ENCODE results near the gene ADGRB3. TPM values are rescaled to one million over a fixed set of nuclear protein-coding genes. Genes with fewer than 3 reads are reported as not detected.

Gene ADGRB3
- total RNA-seq, 4 donors from 2014 or later = 3.9 to 9.8 (median 7.2) TPM

- Histone ChIP-seq H3K9me3 (no peaks in the 10 kb centered on the region), H3K27me3 (no peaks in the 10 kb centered on the region), H3K4me3 (no peak overlapping the region), H3K36me3 (no peaks in the 10 kb centered on the region), H3K4me1 (peaks cover 0 to 5% (median 0%) of the 10 kb centered on the region in 3 donors), H3K27ac (no peak overlapping the region)
- no peak for ATAC-seq
- TF ChIP-seq POLR2A (IDR thresholded peaks at IDR 0.05) = no peak
- no peak for TF ChIP-seq POLR2AphosphoS5 (IDR thresholded peaks at IDR 0.05)
- no peak for TF ChIP-seq CTCF (IDR thresholded peaks at IDR 0.05)
- TF ChIP-seq EP300 (IDR thresholded peaks at IDR 0.05) = no peak
- WGBS, 2 donors (ENCODE audit: low coverage in 1 of 2) = 44 to 81% methylated on average over 6 of the region's 6 CpGs
Measured at GRCh38 chr6:69339163-69339550, 704.1 kb downstream of the ADGRB3 start.

- 91 to 100% methylated on average over 1 of the region's 1 CpG for WGBS, 2 donors (ENCODE audit: low coverage in 1 of 2)
- TF ChIP-seq CTCF (IDR thresholded peaks at IDR 0.05) (no peak), POLR2A (IDR thresholded peaks at IDR 0.05) (no peak), EP300 (IDR thresholded peaks at IDR 0.05) (no peak), POLR2AphosphoS5 (IDR thresholded peaks at IDR 0.05) (no peak)
Measured at GRCh38 chr6:69340196-69340595, 705.1 kb downstream of the ADGRB3 start.

GRCh38 chr6:69343851-69344250 is 708.8 kb downstream of the ADGRB3 start:
- H3K36me3 ChIP-seq = no peaks in the 10 kb centered on the region
- H3K4me1 ChIP-seq = peaks cover 0 to 8% (median 0%) of the 10 kb centered on the region in 3 donors
- WGBS, 2 donors (ENCODE audit: low coverage in 1 of 2) = 29 to 40% methylated on average over 2 of the region's 2 CpGs
- ATAC-seq = no peak
- TF ChIP-seq CTCF (IDR thresholded peaks at IDR 0.05) (no peak), POLR2A (IDR thresholded peaks at IDR 0.05) (no peak), EP300 (IDR thresholded peaks at IDR 0.05) (no peak), POLR2AphosphoS5 (IDR thresholded peaks at IDR 0.05) (no peak)
- H3K27me3 ChIP-seq = no peaks in the 10 kb centered on the region
- no peak overlapping the region for H3K4me3 ChIP-seq
- H3K9me3 ChIP-seq = no peaks in the 10 kb centered on the region
- no peak overlapping the region for H3K27ac ChIP-seq

More at GRCh38 chr6:69340196-69340595, 705.1 kb downstream of the ADGRB3 start:
- ATAC-seq = no peak
- H3K27ac ChIP-seq = no peak overlapping the region
- peaks cover 0 to 8% (median 0%) of the 10 kb centered on the region in 3 donors for H3K4me1 ChIP-seq
- no peaks in the 10 kb centered on the region for H3K36me3 ChIP-seq
- no peaks in the 10 kb centered on the region for H3K9me3 ChIP-seq
- H3K4me3 ChIP-seq = no peak overlapping the region
- H3K27me3 ChIP-seq = no peaks in the 10 kb centered on the region

GRCh38 chr6:69349771-69350170 is 714.7 kb downstream of the ADGRB3 start:
- no peaks in the 10 kb centered on the region for H3K36me3 ChIP-seq
- no peaks in the 10 kb centered on the region for H3K9me3 ChIP-seq
- H3K27me3 ChIP-seq = no peaks in the 10 kb centered on the region
- no peak overlapping the region for H3K4me3 ChIP-seq
- H3K27ac ChIP-seq = no peak overlapping the region
- WGBS, 2 donors (ENCODE audit: low coverage in 1 of 2) = 64 to 70% methylated on average over 2 to 7 of the region's 7 CpGs
- ATAC-seq = no peak
- TF ChIP-seq EP300 (IDR thresholded peaks at IDR 0.05) (no peak), POLR2AphosphoS5 (IDR thresholded peaks at IDR 0.05) (no peak), POLR2A (IDR thresholded peaks at IDR 0.05) (no peak), CTCF (IDR thresholded peaks at IDR 0.05) (no peak)
- no peaks in the 10 kb centered on the region for H3K4me1 ChIP-seq

- Histone ChIP-seq H3K9me3 (no peaks in the 10 kb centered on the region), H3K27me3 (no peaks in the 10 kb centered on the region), H3K27ac (no peak overlapping the region), H3K4me1 (no peaks in the 10 kb centered on the region), H3K4me3 (no peak overlapping the region), H3K36me3 (no peaks in the 10 kb centered on the region)
- TF ChIP-seq CTCF (IDR thresholded peaks at IDR 0.05) = no peak
- no peak for TF ChIP-seq POLR2A (IDR thresholded peaks at IDR 0.05)
- TF ChIP-seq POLR2AphosphoS5 (IDR thresholded peaks at IDR 0.05) = no peak
- no peak for TF ChIP-seq EP300 (IDR thresholded peaks at IDR 0.05)
- ATAC-seq = no peak
- 87% methylated on average over 3 of the region's 3 CpGs for WGBS, 2 donors (ENCODE audit: low coverage in 1 of 2)
Measured at GRCh38 chr6:69362209-69362608, 727.1 kb downstream of the ADGRB3 start.
